K562 treated with DMSO at 1 percent for 24 hours (cell line): ENCODE measurements around the gene CCDC66. TPM values are rescaled to one million over a fixed set of nuclear protein-coding genes. Genes with fewer than 3 reads are reported as not detected.

Source experiments
- total RNA-seq: library from RNA; unstranded; fragments of 300-600 nt; gene quantifications from 2 replicates; pipeline ENCODE4 v1.2.3, GENCODE V29; 2022; ENCODE audit warnings: low read depth; ENCODE audit not compliant: insufficient read depth

The CCDC66 gene
- total RNA-seq, result 3.0 and 5.0 TPM in 2 replicates

DNA sequence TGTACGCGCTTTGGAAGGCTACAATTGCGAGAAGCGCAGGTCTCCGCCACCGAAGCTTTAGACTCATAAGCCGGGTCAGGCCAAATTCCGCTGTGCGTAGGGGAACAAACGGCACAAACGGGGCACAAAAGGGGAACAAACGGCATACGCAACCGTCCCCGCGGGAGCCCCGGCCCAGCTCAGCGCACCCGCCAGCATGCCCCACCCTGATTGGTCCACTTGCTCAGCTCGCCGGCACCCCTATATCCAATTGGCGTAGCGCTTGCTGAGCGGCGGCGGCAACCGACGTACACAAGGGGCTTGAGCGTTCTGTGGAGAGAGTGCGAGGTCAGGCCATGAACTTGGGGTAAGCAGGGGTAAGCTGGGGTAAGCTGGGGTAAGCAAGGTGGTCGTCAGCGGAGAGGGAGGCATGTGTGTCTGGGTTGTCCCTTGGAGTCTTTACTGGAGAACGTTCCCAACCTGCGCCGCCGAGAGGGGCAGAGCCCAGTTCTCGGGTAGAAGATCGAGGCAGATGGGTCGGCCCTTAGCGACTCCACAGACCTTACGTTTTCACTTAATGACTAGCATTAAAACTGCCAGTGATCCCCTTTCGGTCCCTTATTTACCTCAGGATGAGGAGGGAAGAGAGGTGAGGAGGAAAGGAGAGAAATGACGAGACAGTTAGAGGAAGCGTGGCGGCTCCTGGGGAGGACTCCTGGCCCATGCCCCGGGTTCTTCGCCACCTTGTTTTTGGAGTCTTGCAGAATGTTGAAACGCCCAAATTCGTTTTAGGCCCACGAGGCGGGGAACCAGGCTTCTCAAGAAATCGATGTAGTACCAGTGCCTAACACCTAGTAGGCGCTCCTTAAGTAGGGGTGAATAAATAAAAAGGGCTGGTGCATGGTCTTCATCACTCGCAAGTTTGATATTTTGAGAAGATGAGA is at the start of gene CCDC66:
Gene CCDC66 (plus strand): TSS at position 268 of the 923 bp plus-strand sequence. CDS start 68 bp downstream, at position 336.

Other genes starting within 250 kb of the CCDC66 start
- gene ERC2, start 88.7 kb upstream of the CCDC66 start, total RNA-seq, result 0.19 and 0.30 TPM in 2 replicates
- gene TASOR, start 126.1 kb downstream of the CCDC66 start, total RNA-seq, result 18.8 and 19.8 TPM in 2 replicates
- 4.6 and 5.2 TPM in 2 replicates for gene ARHGEF3, start 244.8 kb downstream of the CCDC66 start, total RNA-seq